GM10847 (cell line): ENCODE data around the gene OVCH2.

Source experiments
- POLR2A ChIP-seq: IDR thresholded peaks from 2 replicates; pipeline ENCODE4 v1.6.1; 2011; ENCODE audit not compliant: insufficient read length; ENCODE audit errors: extremely low read depth

Gene OVCH2

DNA sequence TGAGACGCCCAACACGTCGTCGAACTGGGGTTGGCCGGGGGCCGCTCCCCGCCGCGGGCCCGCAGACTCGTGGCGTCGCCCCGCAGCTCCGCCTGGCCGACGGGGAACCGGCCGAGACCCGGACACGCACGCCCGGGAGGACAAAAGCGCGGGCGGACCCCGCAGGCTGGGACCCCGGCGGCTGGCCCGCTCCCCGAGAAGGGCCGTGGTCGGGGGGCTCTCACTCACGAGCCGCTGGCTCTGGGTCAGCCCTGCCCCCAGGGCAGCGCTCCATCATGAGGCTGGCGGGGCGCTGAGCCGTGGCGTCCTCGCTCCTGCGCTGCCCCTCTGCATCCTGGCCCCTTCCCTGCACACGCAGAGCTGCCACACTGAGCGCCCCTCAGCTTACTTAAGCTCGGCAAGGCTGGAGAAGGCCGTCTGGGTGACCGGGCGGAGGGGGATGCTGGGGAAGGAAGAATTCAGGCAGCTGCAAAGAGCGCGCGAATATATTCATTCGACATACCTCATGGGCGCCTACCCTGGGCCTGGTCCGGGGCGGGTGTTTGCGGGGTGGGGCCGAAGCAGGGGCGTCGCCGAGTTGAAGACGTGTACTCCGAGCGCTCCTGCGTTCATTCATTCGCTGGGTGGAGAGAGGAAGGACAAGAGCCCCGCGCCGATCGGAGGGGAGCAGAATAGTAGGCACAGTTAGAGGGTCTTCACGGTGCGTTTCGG is 32.4 kb downstream of the OVCH2 start:
- no peak for TF ChIP-seq POLR2A

- no peak for TF ChIP-seq POLR2A
Measured at GRCh38 chr11:7672960-7673723, 33.1 kb downstream of the OVCH2 start, which contains the start of gene CYB5R2. Gene CYB5R2 (minus strand): TSS chr11:7673500. CDS start chr11:7672825, 675 bp downstream.

GRCh38 chr11:7672276-7672959 is 33.9 kb downstream of the OVCH2 start:
- TF ChIP-seq POLR2A = no peak

DNA sequence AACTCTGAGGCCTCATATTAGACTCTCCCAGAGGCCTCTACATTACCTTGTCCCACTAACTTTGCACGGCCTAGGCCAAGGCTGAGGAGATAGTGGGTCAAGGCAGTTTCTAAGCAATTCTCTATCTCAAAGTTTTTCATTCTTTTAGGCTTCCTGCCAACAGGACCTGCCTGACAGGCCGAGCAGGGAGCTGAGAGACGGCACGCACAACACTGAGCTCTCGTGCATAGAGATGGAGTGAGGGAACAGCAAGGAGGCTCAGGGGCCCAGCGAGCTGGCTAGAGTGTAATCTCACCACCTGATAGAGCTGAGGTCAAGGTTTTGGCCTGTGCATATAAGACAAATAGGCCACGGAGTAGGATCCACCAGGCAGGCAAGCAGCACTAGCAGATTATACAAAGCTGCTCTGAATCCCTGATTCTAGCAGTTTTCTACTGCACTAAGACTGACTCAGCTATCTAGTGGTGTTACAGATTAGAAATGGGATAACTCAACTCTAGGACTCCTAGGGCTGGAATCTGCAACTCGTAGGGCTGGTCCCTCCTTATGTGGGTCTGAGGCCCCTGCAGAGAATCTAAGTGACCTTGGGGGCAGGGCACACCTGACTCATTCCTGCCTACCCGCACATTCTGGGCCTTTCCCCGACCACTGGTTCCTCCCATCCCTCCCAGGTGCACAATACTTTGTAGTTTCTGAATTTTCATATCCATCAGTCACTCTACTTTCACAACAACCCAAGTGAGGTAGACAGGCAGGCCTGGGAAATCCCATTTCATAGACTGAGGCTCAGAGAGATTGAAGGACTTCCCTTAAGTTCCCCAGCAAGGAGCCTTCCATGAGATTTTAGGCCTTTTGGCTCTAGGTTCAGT is 34.7 kb downstream of the OVCH2 start:
- TF ChIP-seq POLR2A = no peak

- no peak for TF ChIP-seq POLR2A
Measured at GRCh38 chr11:7670641-7671040, 35.6 kb downstream of the OVCH2 start.

GRCh38 chr11:7668911-7669310 is 37.4 kb downstream of the OVCH2 start:
- no peak for TF ChIP-seq POLR2A

GRCh38 chr11:7668464-7668863 is 37.8 kb downstream of the OVCH2 start:
- TF ChIP-seq POLR2A = no peak

DNA sequence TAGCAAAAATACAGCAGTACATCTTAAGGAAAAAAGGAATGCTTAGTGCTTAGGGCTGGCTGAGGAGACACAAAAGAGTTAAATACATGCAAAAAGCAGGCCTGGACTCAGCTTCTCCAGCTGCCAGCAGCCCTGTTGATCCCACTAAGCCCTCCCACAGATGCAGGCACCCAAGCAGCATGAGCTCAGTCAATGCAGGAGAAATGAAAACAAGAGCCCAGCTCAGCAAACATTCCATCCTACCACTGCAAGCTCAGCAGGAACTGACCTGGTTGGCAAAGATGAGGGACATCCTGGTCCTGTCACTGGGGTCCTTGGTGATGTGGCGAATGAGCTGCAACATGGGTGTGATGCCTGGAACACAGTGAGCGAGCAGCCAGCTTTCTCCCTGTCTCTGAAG is 38.8 kb downstream of the OVCH2 start:
- TF ChIP-seq POLR2A = no peak

- no peak for TF ChIP-seq POLR2A
Measured at GRCh38 chr11:7666292-7666866, 39.9 kb downstream of the OVCH2 start.

DNA sequence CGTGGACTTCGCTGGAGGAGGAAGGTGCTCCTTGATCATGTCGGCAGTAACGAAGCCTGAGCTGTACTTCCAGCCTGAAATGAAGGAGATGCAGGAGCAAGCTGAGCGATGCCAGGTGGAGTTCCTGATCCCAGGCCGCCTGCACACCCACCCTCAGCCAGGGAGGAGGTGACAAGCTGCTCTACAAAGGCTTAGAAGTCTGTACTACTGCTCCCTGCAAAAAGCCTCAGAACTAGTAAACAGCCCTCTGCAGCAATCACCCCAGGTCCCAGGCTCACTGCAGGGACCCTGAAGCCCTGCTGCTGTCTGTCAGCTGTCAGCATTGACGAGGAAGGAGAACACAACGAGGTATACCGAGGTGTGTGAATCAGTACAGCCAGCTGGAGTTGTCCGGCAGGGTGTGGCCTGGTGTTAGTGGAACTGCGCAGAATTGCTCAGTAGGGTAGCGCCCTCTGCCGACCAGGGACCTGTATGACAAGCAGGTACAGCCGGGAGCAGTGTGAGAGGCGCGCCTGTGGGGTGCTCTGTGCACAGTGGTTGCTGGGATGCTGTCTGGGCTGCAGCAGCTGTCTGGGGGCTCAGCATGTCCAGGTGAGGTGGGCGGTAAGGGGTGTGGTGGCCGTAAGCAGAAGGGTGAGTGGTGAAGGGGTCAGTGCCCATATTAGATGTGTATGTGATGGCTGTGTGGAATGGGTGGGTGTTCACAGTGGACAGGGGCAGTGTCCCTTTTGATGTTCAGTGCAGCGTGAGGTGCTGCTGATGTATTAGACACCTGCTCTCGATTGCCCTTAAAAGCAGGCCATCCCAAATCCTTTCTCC is 40.6 kb downstream of the OVCH2 start:
- TF ChIP-seq POLR2A = no peak

DNA sequence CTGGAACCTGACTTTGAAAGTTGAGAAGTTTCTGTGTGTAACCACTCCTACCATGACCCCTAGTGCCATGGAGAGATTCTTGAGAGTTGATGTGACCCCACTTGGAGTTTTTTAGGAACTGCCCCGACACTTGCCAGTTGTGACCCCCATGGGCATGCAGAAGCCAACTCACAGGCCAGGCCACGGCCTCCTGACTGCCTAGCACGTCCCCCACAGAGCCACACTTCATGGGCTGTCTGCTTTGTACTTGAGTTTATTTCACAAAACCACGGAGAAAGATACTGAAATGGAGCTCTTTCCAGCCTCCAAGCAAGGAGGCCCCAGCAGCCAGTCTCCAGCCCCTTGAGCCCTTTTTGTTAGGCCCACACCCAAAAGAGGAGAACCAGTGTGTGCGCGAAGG is 41.4 kb downstream of the OVCH2 start:
- no peak for TF ChIP-seq POLR2A

- no peak for TF ChIP-seq POLR2A
Measured at GRCh38 chr11:7657306-7658025, 48.8 kb downstream of the OVCH2 start.

GRCh38 chr11:7656704-7657103 is 49.6 kb downstream of the OVCH2 start:
- TF ChIP-seq POLR2A = no peak
